Measurements from ENCODE around the gene NAA35. TPM values are rescaled to one million over a fixed set of nuclear protein-coding genes. Genes with fewer than 3 reads are reported as not detected.

The NAA35 gene
- total and polyA plus RNA-seq, 2 of the 8 experiments (the other 6 are each of a cell fraction or from before 2014, with no cell fraction given) = 12.9 to 35.2 TPM

DNA sequence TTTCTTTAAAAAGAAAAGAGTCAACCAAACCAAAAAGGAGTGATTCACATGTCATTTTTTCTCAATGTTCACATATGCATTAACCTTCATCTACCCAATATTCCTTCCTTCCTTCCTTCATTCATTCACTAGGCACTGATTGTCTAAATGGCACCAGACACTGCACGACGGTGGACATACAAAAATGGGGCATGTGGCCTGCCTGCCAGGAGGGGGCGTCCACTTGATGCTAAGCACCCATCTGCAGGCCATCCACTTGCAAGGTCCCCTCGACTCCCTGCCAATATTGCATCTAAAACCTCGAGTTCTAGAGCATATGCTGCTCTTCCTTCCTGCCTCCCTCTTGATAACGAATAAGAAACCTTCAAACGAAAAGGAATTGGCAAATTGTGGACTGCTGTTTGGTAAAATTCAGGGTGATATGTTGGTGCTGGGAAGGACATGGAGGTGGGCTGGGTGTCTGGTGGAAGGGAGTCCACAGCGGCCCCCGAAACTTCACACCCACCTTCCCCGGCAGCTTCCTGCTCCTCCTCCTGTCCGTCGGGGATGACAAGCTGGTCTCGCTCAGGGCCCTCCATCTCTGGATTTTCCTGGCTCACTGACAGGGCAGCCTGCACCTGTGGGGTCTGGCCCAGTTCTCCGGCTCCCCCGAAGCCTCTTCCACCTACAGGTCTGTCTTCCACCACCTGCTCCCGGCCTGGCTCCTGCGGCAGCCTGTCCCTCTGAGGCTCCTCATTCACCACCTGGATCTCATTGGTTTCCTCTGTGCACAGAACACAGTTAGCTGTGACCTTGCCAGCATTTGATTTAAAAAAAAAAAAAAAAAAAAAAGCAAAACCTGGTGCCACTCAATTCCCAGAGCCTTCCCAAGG is 94.2 kb downstream of the NAA35 start:
- no peak overlapping the region for H4K91ac ChIP-seq (replicated peaks; ENCODE audit: insufficient read length, low read length)
- no peaks in the 10 kb centered on the region for H3K9me3 ChIP-seq (ENCODE audit: insufficient read depth in 2 of 2, low read depth in 1 of 2, low read length in 1 of 2)
- H4K8ac ChIP-seq (ENCODE audit: extremely low read depth, insufficient read depth, low read length) = no peak overlapping the region
- H3K4ac ChIP-seq (replicated peaks; ENCODE audit: insufficient read length, low read depth, low read length) = no peak overlapping the region
- no peak overlapping the region for H2BK5ac ChIP-seq (ENCODE audit: low read depth, low read length)
- no peak overlapping the region for H2AK5ac ChIP-seq (ENCODE audit: low read depth, low read length)
- no peak overlapping the region for H3K23ac ChIP-seq (ENCODE audit: insufficient read length)
- no peak overlapping the region for H2BK15ac ChIP-seq (ENCODE audit: low read length)
- H4K5ac ChIP-seq (ENCODE audit: insufficient read length, low read depth, low read length) = no peak overlapping the region
- ChIA-PET CTCF (ENCODE audit: partially characterized antibody) (interaction anchor here (0.5 to 1.9 kb wide), 18 partner anchors 10 to 807 kb away, joined by 3 to 10 read pairs (median 3); no protein-coding TSS in a partner anchor), POLR2A (ENCODE audit: partially characterized antibody) (interaction anchor here (0.7 to 1.0 kb wide), 4 partner anchors 10 to 65 kb away, joined by 3 to 4 read pairs (median 3); no protein-coding TSS in a partner anchor)
- H3K56ac ChIP-seq (replicated peaks; ENCODE audit: insufficient read length, low read depth, low read length) = no peak overlapping the region
- H3K36me3 ChIP-seq (ENCODE audit: control insufficient read depth in 2 of 4, insufficient read depth in 4 of 4, low read length in 3 of 4) = peaks cover 5 to 28% (median 16%) of the 10 kb centered on the region in 4 experiments; a peak in 6 of 8 replicates
- 78% methylated on average over 17 of the region's 17 CpGs; no CpG with 5 or more reads in 1 of the 2 experiments for WGBS, 2 experiments (ENCODE audit: extremely low coverage in 1 of 2, insufficient coverage in 1 of 2, insufficient read length in 1 of 2, insufficient replicate concordance in 2 of 2, low coverage in 1 of 2, low lambda C conversion rate in 2 of 2, missing lambda C conversion rate in 1 of 2)
- H3K4me1 ChIP-seq (replicated peaks in 1 of 4; ENCODE audit: control insufficient read depth in 3 of 4, insufficient read depth in 4 of 4, low read length in 3 of 4) = peaks cover 0 to 5% (median under 1%) of the 10 kb centered on the region in 4 experiments; a peak in 3 of 7 replicates
- no peak overlapping the region for H3K27ac ChIP-seq (ENCODE audit: low read depth, low read length)
- H2BK12ac ChIP-seq (ENCODE audit: low read depth, low read length) = no peak overlapping the region
- peaks cover 0 to 4% of the 10 kb centered on the region in 2 experiments for H4K20me1 ChIP-seq (replicated peaks in 1 of 2; ENCODE audit: control insufficient read depth in 1 of 2, insufficient read depth in 2 of 2, low read length in 2 of 2)
- no peaks in the 10 kb centered on the region for H3K79me1 ChIP-seq (ENCODE audit: low read depth, low read length)
- DNase-seq (ENCODE audit: low read depth in 1 of 2, low spot score in 2 of 2) (peak; percentile 49 to 75), FAIRE-seq (peak; percentile 39)
- no peak overlapping the region for H3K4me2 ChIP-seq (ENCODE audit: insufficient read depth in 1 of 2, low read depth in 2 of 2, low read length in 2 of 2)
- H3K9ac ChIP-seq (replicated peaks in 1 of 4; ENCODE audit: extremely low read depth in 1 of 4, low read depth in 3 of 4, low read length in 3 of 4) = no peak overlapping the region
- H3K4me3 ChIP-seq (ENCODE audit: extremely low read depth in 1 of 4, insufficient read depth in 2 of 4, low read depth in 3 of 4, low read length in 4 of 4) = no peak overlapping the region
- no peak overlapping the region for H2AFZ ChIP-seq (ENCODE audit: low read length)
- no peaks in the 10 kb centered on the region for H3K79me2 ChIP-seq (ENCODE audit: control insufficient read depth in 1 of 2, insufficient read depth in 2 of 2, low read length in 2 of 2)
- no peaks in the 10 kb centered on the region for H3K27me3 ChIP-seq (replicated peaks in 1 of 4; ENCODE audit: control insufficient read depth in 3 of 4, extremely low read depth in 1 of 4, insufficient read depth in 3 of 4, low read length in 3 of 4)
- H3K18ac ChIP-seq (ENCODE audit: extremely low read depth, low read length) = no peak overlapping the region
- no peak overlapping the region for H2BK20ac ChIP-seq (ENCODE audit: low read length)
- H2BK120ac ChIP-seq (replicated peaks; ENCODE audit: low read depth, low read length) = no peak overlapping the region
- no peak overlapping the region for H3K14ac ChIP-seq (ENCODE audit: insufficient read length)
- no peaks in the 10 kb centered on the region for H3K23me2 ChIP-seq (ENCODE audit: low read depth, low read length)
- TF ChIP-seq SIN3A (conservative IDR thresholded peaks at IDR 0.05 in 1 of 2, IDR thresholded peaks at IDR 0.05 in 1 of 2; ENCODE audit: low read depth in 1 of 2, low read length in 2 of 2) (no peak), BCL11A (IDR thresholded peaks at IDR 0.05; ENCODE audit: low read depth in 2 of 2, low read length in 2 of 2) (no peak), RAD21 (IDR thresholded peaks at IDR 0.05 in 1 of 2, conservative IDR thresholded peaks at IDR 0.05 in 1 of 2; ENCODE audit: low read depth in 2 of 2, low read length in 2 of 2) (peak; percentile 73 to 77), CHD1 (IDR thresholded peaks at IDR 0.05; ENCODE audit: low read depth, low read length) (no peak), CHD2 (IDR thresholded peaks at IDR 0.05; ENCODE audit: low read length) (no peak)
- TF ChIP-seq, protein P1, sequence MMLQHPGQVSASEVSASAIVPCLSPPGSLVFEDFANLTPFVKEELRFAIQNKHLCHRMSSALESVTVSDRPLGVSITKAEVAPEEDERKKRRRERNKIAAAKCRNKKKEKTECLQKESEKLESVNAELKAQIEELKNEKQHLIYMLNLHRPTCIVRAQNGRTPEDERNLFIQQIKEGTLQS (IDR thresholded peaks at IDR 0.05; ENCODE audit: insufficient read depth, low read depth, low read length) = no peak
- TF ChIP-seq, protein P2, sequence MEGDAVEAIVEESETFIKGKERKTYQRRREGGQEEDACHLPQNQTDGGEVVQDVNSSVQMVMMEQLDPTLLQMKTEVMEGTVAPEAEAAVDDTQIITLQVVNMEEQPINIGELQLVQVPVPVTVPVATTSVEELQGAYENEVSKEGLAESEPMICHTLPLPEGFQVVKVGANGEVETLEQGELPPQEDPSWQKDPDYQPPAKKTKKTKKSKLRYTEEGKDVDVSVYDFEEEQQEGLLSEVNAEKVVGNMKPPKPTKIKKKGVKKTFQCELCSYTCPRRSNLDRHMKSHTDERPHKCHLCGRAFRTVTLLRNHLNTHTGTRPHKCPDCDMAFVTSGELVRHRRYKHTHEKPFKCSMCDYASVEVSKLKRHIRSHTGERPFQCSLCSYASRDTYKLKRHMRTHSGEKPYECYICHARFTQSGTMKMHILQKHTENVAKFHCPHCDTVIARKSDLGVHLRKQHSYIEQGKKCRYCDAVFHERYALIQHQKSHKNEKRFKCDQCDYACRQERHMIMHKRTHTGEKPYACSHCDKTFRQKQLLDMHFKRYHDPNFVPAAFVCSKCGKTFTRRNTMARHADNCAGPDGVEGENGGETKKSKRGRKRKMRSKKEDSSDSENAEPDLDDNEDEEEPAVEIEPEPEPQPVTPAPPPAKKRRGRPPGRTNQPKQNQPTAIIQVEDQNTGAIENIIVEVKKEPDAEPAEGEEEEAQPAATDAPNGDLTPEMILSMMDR (IDR thresholded peaks at IDR 0.05; ENCODE audit: control extremely low read depth in 1 of 3, insufficient read depth in 1 of 3, low read depth in 1 of 3, low read length in 3 of 3) = peak; percentile 76 to 92 (median 91)
